ENCODE results near the gene FXR1.

DNA sequence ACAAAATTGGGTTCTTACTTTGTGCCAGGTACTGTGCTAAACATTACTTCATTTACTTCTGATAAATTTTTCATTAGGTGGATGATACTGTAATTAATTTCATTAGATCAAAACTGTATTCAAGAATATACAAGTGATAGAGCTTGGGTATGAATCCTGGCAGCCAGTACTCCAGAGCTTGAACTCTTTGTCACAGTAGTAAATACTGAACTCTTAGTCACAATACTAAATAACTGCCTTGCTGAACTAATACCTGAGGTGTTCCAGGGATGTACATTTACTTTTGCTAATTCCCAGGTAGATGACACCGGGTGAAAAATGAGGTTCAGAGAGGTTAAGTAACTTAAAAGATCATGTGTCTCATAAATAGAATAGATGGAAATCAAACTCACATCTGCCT, 20.3 kb downstream of the FXR1 start:
- no peak for TF ChIP-seq EZH2 (IDR thresholded peaks at IDR 0.05; ENCODE audit: low read length, missing control alignments)
- TF ChIP-seq, protein P1, sequence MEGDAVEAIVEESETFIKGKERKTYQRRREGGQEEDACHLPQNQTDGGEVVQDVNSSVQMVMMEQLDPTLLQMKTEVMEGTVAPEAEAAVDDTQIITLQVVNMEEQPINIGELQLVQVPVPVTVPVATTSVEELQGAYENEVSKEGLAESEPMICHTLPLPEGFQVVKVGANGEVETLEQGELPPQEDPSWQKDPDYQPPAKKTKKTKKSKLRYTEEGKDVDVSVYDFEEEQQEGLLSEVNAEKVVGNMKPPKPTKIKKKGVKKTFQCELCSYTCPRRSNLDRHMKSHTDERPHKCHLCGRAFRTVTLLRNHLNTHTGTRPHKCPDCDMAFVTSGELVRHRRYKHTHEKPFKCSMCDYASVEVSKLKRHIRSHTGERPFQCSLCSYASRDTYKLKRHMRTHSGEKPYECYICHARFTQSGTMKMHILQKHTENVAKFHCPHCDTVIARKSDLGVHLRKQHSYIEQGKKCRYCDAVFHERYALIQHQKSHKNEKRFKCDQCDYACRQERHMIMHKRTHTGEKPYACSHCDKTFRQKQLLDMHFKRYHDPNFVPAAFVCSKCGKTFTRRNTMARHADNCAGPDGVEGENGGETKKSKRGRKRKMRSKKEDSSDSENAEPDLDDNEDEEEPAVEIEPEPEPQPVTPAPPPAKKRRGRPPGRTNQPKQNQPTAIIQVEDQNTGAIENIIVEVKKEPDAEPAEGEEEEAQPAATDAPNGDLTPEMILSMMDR (conservative IDR thresholded peaks at IDR 0.05 in 1 of 2, IDR thresholded peaks at IDR 0.05 in 1 of 2; ENCODE audit: low read depth in 1 of 2, low read length in 2 of 2), result no peak

Data from fibroblast of lung (primary cell).